ENCODE measurements around the gene ELMO3. TPM values are rescaled to one million over a fixed set of nuclear protein-coding genes. Genes with fewer than 3 reads are reported as not detected.
A peak's percentile ranks its signal among the peaks of the same experiment; 100 is the strongest.

Gene ELMO3
- total and polyA plus RNA-seq, 2 of the 13 experiments (the other 11 are each of a cell fraction or from before 2014, with no cell fraction given) = 2.6 to 4.0 TPM

DNA sequence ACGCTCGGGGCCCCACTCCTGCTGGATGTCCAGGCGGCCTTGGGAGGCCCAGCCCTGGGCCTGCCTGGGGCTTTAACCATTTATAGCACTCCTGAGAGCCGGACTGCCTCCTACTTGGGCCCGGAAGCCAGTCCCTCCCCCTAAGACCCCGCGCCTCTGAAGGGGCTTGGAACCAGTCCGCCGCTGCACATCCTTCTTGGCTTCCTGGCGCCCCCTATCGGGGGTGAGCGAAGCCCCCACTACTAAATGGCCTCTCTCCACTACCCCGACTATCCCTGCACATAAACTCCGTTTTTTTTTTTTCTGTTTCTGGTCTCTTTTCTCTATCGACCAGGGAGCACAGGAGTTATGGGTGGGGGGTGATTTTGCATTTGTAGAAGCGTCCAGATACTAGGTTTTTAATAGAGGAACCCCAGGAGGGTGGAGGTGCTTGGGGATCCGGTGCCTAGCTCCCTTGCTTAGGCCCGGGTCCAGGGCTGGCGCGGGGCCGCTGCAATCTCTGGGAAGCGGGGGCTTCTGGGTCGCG, 29.2 kb upstream of the ELMO3 start (continued):
- TF ChIP-seq, protein P1, sequence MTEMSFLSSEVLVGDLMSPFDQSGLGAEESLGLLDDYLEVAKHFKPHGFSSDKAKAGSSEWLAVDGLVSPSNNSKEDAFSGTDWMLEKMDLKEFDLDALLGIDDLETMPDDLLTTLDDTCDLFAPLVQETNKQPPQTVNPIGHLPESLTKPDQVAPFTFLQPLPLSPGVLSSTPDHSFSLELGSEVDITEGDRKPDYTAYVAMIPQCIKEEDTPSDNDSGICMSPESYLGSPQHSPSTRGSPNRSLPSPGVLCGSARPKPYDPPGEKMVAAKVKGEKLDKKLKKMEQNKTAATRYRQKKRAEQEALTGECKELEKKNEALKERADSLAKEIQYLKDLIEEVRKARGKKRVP (CRISPR knock-in tag; IDR thresholded peaks at IDR 0.05) = no peak
- TF ChIP-seq ZNF782 (CRISPR knock-in tag; IDR thresholded peaks at IDR 0.05; ENCODE audit: borderline replicate concordance) = no peak; the same call in 1 of the 2 replicates
- TF ChIP-seq, protein P2, sequence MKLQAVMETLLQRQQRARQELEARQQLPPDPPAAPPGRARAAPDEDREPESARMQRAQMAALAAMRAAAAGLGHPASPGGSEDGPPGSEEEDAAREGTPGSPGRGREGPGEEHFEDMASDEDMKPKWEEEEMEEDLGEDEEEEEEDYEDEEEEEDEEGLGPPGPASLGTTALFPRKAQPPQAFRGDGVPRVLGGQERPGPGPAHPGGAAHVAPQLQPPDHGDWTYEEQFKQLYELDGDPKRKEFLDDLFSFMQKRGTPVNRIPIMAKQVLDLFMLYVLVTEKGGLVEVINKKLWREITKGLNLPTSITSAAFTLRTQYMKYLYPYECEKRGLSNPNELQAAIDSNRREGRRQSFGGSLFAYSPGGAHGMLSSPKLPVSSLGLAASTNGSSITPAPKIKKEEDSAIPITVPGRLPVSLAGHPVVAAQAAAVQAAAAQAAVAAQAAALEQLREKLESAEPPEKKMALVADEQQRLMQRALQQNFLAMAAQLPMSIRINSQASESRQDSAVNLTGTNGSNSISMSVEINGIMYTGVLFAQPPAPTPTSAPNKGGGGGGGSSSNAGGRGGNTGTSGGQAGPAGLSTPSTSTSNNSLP (IDR thresholded peaks at IDR 0.05; ENCODE audit: low read depth, low read length) = no peak
- no peak for TF ChIP-seq ADNP (CRISPR knock-in tag; IDR thresholded peaks at IDR 0.05)
- no peak for TF ChIP-seq GABPB1 (CRISPR knock-in tag; IDR thresholded peaks at IDR 0.05)
- no peak for TF ChIP-seq YEATS4 (CRISPR knock-in tag; IDR thresholded peaks at IDR 0.05; ENCODE audit: borderline replicate concordance)
- TF ChIP-seq, protein P3, sequence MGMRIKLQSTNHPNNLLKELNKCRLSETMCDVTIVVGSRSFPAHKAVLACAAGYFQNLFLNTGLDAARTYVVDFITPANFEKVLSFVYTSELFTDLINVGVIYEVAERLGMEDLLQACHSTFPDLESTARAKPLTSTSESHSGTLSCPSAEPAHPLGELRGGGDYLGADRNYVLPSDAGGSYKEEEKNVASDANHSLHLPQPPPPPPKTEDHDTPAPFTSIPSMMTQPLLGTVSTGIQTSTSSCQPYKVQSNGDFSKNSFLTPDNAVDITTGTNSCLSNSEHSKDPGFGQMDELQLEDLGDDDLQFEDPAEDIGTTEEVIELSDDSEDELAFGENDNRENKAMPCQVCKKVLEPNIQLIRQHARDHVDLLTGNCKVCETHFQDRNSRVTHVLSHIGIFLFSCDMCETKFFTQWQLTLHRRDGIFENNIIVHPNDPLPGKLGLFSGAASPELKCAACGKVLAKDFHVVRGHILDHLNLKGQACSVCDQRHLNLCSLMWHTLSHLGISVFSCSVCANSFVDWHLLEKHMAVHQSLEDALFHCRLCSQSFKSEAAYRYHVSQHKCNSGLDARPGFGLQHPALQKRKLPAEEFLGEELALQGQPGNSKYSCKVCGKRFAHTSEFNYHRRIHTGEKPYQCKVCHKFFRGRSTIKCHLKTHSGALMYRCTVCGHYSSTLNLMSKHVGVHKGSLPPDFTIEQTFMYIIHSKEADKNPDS (CRISPR knock-in tag; IDR thresholded peaks at IDR 0.05) = 0 out of 2 replicates have a peak, but pooled peaks have one; percentile 3
- TF ChIP-seq, protein P4, sequence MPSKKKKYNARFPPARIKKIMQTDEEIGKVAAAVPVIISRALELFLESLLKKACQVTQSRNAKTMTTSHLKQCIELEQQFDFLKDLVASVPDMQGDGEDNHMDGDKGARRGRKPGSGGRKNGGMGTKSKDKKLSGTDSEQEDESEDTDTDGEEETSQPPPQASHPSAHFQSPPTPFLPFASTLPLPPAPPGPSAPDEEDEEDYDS (CRISPR knock-in tag; IDR thresholded peaks at IDR 0.05) = no peak
- no peak for TF ChIP-seq MAFG (CRISPR knock-in tag; IDR thresholded peaks at IDR 0.05)
- no peak for TF ChIP-seq CHCHD3 (CRISPR knock-in tag; IDR thresholded peaks at IDR 0.05)
- TF ChIP-seq CEBPG (CRISPR knock-in tag; IDR thresholded peaks at IDR 0.05) = no peak
- TF ChIP-seq, protein P5, sequence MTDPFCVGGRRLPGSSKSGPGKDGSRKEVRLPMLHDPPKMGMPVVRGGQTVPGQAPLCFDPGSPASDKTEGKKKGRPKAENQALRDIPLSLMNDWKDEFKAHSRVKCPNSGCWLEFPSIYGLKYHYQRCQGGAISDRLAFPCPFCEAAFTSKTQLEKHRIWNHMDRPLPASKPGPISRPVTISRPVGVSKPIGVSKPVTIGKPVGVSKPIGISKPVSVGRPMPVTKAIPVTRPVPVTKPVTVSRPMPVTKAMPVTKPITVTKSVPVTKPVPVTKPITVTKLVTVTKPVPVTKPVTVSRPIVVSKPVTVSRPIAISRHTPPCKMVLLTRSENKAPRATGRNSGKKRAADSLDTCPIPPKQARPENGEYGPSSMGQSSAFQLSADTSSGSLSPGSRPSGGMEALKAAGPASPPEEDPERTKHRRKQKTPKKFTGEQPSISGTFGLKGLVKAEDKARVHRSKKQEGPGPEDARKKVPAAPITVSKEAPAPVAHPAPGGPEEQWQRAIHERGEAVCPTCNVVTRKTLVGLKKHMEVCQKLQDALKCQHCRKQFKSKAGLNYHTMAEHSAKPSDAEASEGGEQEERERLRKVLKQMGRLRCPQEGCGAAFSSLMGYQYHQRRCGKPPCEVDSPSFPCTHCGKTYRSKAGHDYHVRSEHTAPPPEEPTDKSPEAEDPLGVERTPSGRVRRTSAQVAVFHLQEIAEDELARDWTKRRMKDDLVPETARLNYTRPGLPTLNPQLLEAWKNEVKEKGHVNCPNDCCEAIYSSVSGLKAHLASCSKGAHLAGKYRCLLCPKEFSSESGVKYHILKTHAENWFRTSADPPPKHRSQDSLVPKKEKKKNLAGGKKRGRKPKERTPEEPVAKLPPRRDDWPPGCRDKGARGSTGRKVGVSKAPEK (CRISPR knock-in tag; IDR thresholded peaks at IDR 0.05; ENCODE audit: borderline replicate concordance) = no peak; the same call in 1 of the 2 replicates
- TF ChIP-seq, protein P6, sequence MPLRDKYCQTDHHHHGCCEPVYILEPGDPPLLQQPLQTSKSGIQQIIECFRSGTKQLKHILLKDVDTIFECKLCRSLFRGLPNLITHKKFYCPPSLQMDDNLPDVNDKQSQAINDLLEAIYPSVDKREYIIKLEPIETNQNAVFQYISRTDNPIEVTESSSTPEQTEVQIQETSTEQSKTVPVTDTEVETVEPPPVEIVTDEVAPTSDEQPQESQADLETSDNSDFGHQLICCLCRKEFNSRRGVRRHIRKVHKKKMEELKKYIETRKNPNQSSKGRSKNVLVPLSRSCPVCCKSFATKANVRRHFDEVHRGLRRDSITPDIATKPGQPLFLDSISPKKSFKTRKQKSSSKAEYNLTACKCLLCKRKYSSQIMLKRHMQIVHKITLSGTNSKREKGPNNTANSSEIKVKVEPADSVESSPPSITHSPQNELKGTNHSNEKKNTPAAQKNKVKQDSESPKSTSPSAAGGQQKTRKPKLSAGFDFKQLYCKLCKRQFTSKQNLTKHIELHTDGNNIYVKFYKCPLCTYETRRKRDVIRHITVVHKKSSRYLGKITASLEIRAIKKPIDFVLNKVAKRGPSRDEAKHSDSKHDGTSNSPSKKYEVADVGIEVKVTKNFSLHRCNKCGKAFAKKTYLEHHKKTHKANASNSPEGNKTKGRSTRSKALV (CRISPR knock-in tag; IDR thresholded peaks at IDR 0.05) = no peak
- no peak for TF ChIP-seq TCF7 (IDR thresholded peaks at IDR 0.05; ENCODE audit: low read depth)
- TF ChIP-seq, protein P7, sequence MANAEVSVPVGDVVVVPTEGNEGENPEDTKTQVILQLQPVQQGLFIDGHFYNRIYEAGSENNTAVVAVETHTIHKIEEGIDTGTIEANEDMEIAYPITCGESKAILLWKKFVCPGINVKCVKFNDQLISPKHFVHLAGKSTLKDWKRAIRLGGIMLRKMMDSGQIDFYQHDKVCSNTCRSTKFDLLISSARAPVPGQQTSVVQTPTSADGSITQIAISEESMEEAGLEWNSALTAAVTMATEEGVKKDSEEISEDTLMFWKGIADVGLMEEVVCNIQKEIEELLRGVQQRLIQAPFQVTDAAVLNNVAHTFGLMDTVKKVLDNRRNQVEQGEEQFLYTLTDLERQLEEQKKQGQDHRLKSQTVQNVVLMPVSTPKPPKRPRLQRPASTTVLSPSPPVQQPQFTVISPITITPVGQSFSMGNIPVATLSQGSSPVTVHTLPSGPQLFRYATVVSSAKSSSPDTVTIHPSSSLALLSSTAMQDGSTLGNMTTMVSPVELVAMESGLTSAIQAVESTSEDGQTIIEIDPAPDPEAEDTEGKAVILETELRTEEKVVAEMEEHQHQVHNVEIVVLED (CRISPR knock-in tag; IDR thresholded peaks at IDR 0.05; ENCODE audit: borderline replicate concordance) = 0 out of 2 replicates have a peak, but pooled peaks have one; percentile 28
- no peak; the same call in 1 of the 2 replicates for TF ChIP-seq YEATS2 (CRISPR knock-in tag; IDR thresholded peaks at IDR 0.05; ENCODE audit: borderline replicate concordance)

Data from HepG2 (cell line).